ENCODE measurements around the gene RAB40A.
"Not testable (repeated sequence)": the region's sequence is repeated elsewhere in the genome, so short reads cannot be mapped to it uniquely, and the experiment has no call there.

RAB40A gene

GRCh38 chrX:103480526-103480925, 38.8 kb downstream of the RAB40A start:
- no peak overlapping the region for H3K9ac ChIP-seq (ENCODE audit: low read length)
- no peak overlapping the region for H3K4me3 ChIP-seq (ENCODE audit: insufficient read depth, low read length, poor library complexity, severe bottlenecking)
- no peaks in the 10 kb centered on the region for H3K9me2 ChIP-seq (replicated peaks; ENCODE audit: insufficient read depth, low read length)
- no peaks in the 10 kb centered on the region for H3F3A ChIP-seq (ENCODE audit: insufficient read depth)
- no peak overlapping the region for H2AFZ ChIP-seq (ENCODE audit: low read depth, low read length, severe bottlenecking)
- no peaks in the 10 kb centered on the region for H4K20me1 ChIP-seq (ENCODE audit: low read depth, low read length)
- no peak for TF ChIP-seq CTCF (IDR thresholded peaks at IDR 0.05; ENCODE audit: insufficient read depth, low read length, poor library complexity, severe bottlenecking)
- TF ChIP-seq EZH2phosphoT487 (conservative IDR thresholded peaks at IDR 0.05; ENCODE audit: low read length): no peak
- no peaks in the 10 kb centered on the region for H3K9me3 ChIP-seq (ENCODE audit: insufficient read depth, low read length)
- no peaks in the 10 kb centered on the region for H3K79me2 ChIP-seq (ENCODE audit: insufficient read depth, low read length)
- H3K4me2 ChIP-seq (ENCODE audit: low read depth, low read length, poor library complexity, severe bottlenecking): no peak overlapping the region
- no peaks in the 10 kb centered on the region for H3K36me3 ChIP-seq (ENCODE audit: low read length)
- no peaks in the 10 kb centered on the region for H3K27me3 ChIP-seq (ENCODE audit: low read length)
- H3K27ac ChIP-seq (ENCODE audit: low read depth, low read length): no peak overlapping the region

GRCh38 chrX:103477496-103477895, 41.8 kb downstream of the RAB40A start:
- Histone ChIP-seq H3K36me3 (ENCODE audit: low read length) (no peaks in the 10 kb centered on the region), H3K9ac (ENCODE audit: low read length) (no peak overlapping the region), H3K4me3 (ENCODE audit: insufficient read depth, low read length, poor library complexity, severe bottlenecking) (no peak overlapping the region), H3K79me2 (ENCODE audit: insufficient read depth, low read length) (no peaks in the 10 kb centered on the region), H4K20me1 (ENCODE audit: low read depth, low read length) (no peaks in the 10 kb centered on the region), H3K27me3 (ENCODE audit: low read length) (no peaks in the 10 kb centered on the region), H3K9me3 (ENCODE audit: insufficient read depth, low read length) (no peaks in the 10 kb centered on the region), H3F3A (ENCODE audit: insufficient read depth) (no peaks in the 10 kb centered on the region), H3K4me2 (ENCODE audit: low read depth, low read length, poor library complexity, severe bottlenecking) (no peak overlapping the region), H3K9me2 (replicated peaks; ENCODE audit: insufficient read depth, low read length) (no peaks in the 10 kb centered on the region), H3K27ac (ENCODE audit: low read depth, low read length) (no peak overlapping the region), H2AFZ (ENCODE audit: low read depth, low read length, severe bottlenecking) (no peak overlapping the region)
- TF ChIP-seq CTCF (IDR thresholded peaks at IDR 0.05; ENCODE audit: insufficient read depth, low read length, poor library complexity, severe bottlenecking) (no peak), EZH2phosphoT487 (conservative IDR thresholded peaks at IDR 0.05; ENCODE audit: low read length) (no peak)

- Histone ChIP-seq H3F3A (ENCODE audit: insufficient read depth) (no peaks in the 10 kb centered on the region), H3K79me2 (ENCODE audit: insufficient read depth, low read length) (no peaks in the 10 kb centered on the region), H2AFZ (ENCODE audit: low read depth, low read length, severe bottlenecking) (no peak overlapping the region), H3K4me2 (ENCODE audit: low read depth, low read length, poor library complexity, severe bottlenecking) (no peak overlapping the region), H3K9me2 (replicated peaks; ENCODE audit: insufficient read depth, low read length) (no peaks in the 10 kb centered on the region), H3K36me3 (ENCODE audit: low read length) (no peaks in the 10 kb centered on the region), H3K9me3 (ENCODE audit: insufficient read depth, low read length) (no peaks in the 10 kb centered on the region), H4K20me1 (ENCODE audit: low read depth, low read length) (no peaks in the 10 kb centered on the region), H3K4me3 (ENCODE audit: insufficient read depth, low read length, poor library complexity, severe bottlenecking) (no peak overlapping the region), H3K27me3 (ENCODE audit: low read length) (no peaks in the 10 kb centered on the region), H3K9ac (ENCODE audit: low read length) (no peak overlapping the region), H3K27ac (ENCODE audit: low read depth, low read length) (no peak overlapping the region)
- TF ChIP-seq EZH2phosphoT487 (conservative IDR thresholded peaks at IDR 0.05; ENCODE audit: low read length): no peak
- no peak for TF ChIP-seq CTCF (IDR thresholded peaks at IDR 0.05; ENCODE audit: insufficient read depth, low read length, poor library complexity, severe bottlenecking)
Measured at GRCh38 chrX:103475381-103475780, 43.9 kb downstream of the RAB40A start.

- not testable (repeated sequence) for H3K4me2 ChIP-seq (ENCODE audit: low read depth, low read length, poor library complexity, severe bottlenecking); H3K9me3 ChIP-seq (ENCODE audit: insufficient read depth, low read length); H3K9ac ChIP-seq (ENCODE audit: low read length); H3K27ac ChIP-seq (ENCODE audit: low read depth, low read length); H3K36me3 ChIP-seq (ENCODE audit: low read length); H3K9me2 ChIP-seq (replicated peaks; ENCODE audit: insufficient read depth, low read length); H3K79me2 ChIP-seq (ENCODE audit: insufficient read depth, low read length); H3K27me3 ChIP-seq (ENCODE audit: low read length); H3F3A ChIP-seq (ENCODE audit: insufficient read depth); H4K20me1 ChIP-seq (ENCODE audit: low read depth, low read length); H2AFZ ChIP-seq (ENCODE audit: low read depth, low read length, severe bottlenecking); H3K4me3 ChIP-seq (ENCODE audit: insufficient read depth, low read length, poor library complexity, severe bottlenecking)
Measured at GRCh38 chrX:103469977-103470376, 49.3 kb downstream of the RAB40A start.
